Endothelial cell of umbilical vein (primary cell): ENCODE measurements around the gene CXorf66. TPM values are rescaled to one million over a fixed set of nuclear protein-coding genes. Genes with fewer than 3 reads are reported as not detected.
"Not testable (repeated sequence)": the region's sequence is repeated elsewhere in the genome, so short reads cannot be mapped to it uniquely, and the experiment has no call there.

ENCODE experiments used
- BruUV-seq: library from RNA; stranded (reverse); fragments of 400-500 nt; replicated peaks from 2 replicates; lab custom pipeline; 2021; lab: Mats Ljungman, UMichigan
- CTCF ChIA-PET: fragments of 300-600, 350-600 bp; sonication (Branson Sonifier 250); formaldehyde crosslinking; loops from one replicate; lab custom pipeline; 2021; ENCODE audit warnings: antibody characterized with exemption, inconsistent platforms; lab: Charles Lee
- POLR2A ChIA-PET: fragments of 300-600, 350-600 bp; sonication (Branson Sonifier 250); formaldehyde crosslinking; loops from one replicate; lab custom pipeline; 2021; ENCODE audit warnings: antibody characterized with exemption, inconsistent platforms; lab: Charles Lee
- DNase-seq: peaks from one replicate; pipeline ENCODE4 v3.0.0-alpha.2; 2011; ENCODE audit warnings: low read depth, low spot score
- FAIRE-seq: peaks from 2 replicates; lab custom pipeline; 2011; peaks lifted over from hg19 to GRCh38; lab: Jason Lieb, UNC
- H2AFZ ChIP-seq: 2 replicates; pipeline ENCODE4 v1.6.0; 2012; ENCODE audit warnings: low read depth, low read length, control low read depth, inconsistent platforms
- H3K27ac ChIP-seq: 2 replicates; pipeline ENCODE4 v1.5.1; 2011; ENCODE audit warnings: low read depth, mild to moderate bottlenecking, control low read depth, low read length, moderate library complexity; ENCODE audit not compliant: insufficient read depth
- H3K27me3 ChIP-seq, 2 experiments: 2 replicates each; pipeline versions ENCODE4 v1.6.0 to v1.6.1; 2011; ENCODE audit warnings: low read length in 2 of 2, mixed read lengths in 1 of 2; ENCODE audit not compliant: control insufficient read depth in 2 of 2, insufficient read depth in 2 of 2
- H3K36me3 ChIP-seq, 2 experiments: 2 replicates in 1 of 2; 3 replicates in 1 of 2; pipeline ENCODE4 v1.5.1; 2011; ENCODE audit warnings: low read length in 2 of 2, mild to moderate bottlenecking in 1 of 2, moderate library complexity in 1 of 2; ENCODE audit not compliant: control insufficient read depth in 2 of 2, insufficient read depth in 2 of 2; ENCODE audit errors: extremely low read depth in 1 of 2
- H3K4me1 ChIP-seq: 3 replicates; pipeline ENCODE4 v1.5.1; 2011; ENCODE audit warnings: mild to moderate bottlenecking, low read length; ENCODE audit not compliant: control insufficient read depth, insufficient read depth; ENCODE audit errors: extremely low read depth
- H3K4me2 ChIP-seq: 2 replicates; pipeline ENCODE4 v1.6.1; 2011; ENCODE audit warnings: low read length, control low read depth, mixed read lengths; ENCODE audit not compliant: insufficient read depth
- H3K4me3 ChIP-seq, 3 experiments: fragments of 200-600 bp in 1 of 3; sonication (generic), shearing (Covaris generic) in 1 of 3; replicated peaks in 1 of 3; 2 replicates each; pipeline ENCODE4 v1.5.1; 2011 to 2016; ENCODE audit warnings: control low read depth in 3 of 3, low read length in 3 of 3, mild to moderate bottlenecking in 2 of 3, inconsistent platforms in 1 of 3, low read depth in 1 of 3, moderate library complexity in 1 of 3; ENCODE audit not compliant: insufficient read depth in 1 of 3
- H3K79me2 ChIP-seq: 2 replicates; pipeline ENCODE4 v1.6.0; 2012; ENCODE audit warnings: low read length, inconsistent platforms; ENCODE audit not compliant: control insufficient read depth, insufficient read depth
- H3K9ac ChIP-seq: replicated peaks from 2 replicates; pipeline ENCODE3; 2011; ENCODE audit warnings: low read length, control low read depth; ENCODE audit not compliant: insufficient read depth; ENCODE audit errors: extremely low read depth
- H3K9me1 ChIP-seq: replicated peaks from 3 replicates; pipeline ENCODE4 v1.6.0; 2011; ENCODE audit warnings: mild to moderate bottlenecking, low read length; ENCODE audit not compliant: control insufficient read depth, insufficient read depth; ENCODE audit errors: extremely low read depth
- H3K9me3 ChIP-seq: replicated peaks from 2 replicates; pipeline ENCODE4 v1.5.1; 2012; ENCODE audit warnings: low read length, inconsistent platforms; ENCODE audit not compliant: control insufficient read depth, insufficient read depth
- H4K20me1 ChIP-seq: replicated peaks from 2 replicates; pipeline ENCODE3; 2011; ENCODE audit warnings: mild to moderate bottlenecking, low read length; ENCODE audit not compliant: control insufficient read depth, insufficient read depth; ENCODE audit errors: extremely low read depth
- EZH2 ChIP-seq: IDR thresholded peaks from 2 replicates; pipeline ENCODE4 v1.6.1; 2012; ENCODE audit warnings: borderline replicate concordance, low read depth, mild to moderate bottlenecking, moderate library complexity, low read length, inconsistent platforms; ENCODE audit not compliant: severe bottlenecking
- FOS ChIP-seq: IDR thresholded peaks from 2 replicates; pipeline ENCODE4 v1.6.1; 2011; ENCODE audit warnings: mild to moderate bottlenecking, low read length, moderate library complexity, borderline replicate concordance; ENCODE audit not compliant: insufficient read depth
- GATA2 ChIP-seq: IDR thresholded peaks from 2 replicates; pipeline ENCODE4 v1.7.0; 2011; ENCODE audit warnings: low read depth, mild to moderate bottlenecking, moderate library complexity, mixed read lengths, low read length; ENCODE audit not compliant: insufficient read length, insufficient read depth
- MYC ChIP-seq: IDR thresholded peaks from one replicate; pipeline ENCODE4 v1.6.1; 2011; ENCODE audit warnings: mild to moderate bottlenecking, low read depth, low read length
- POLR2A ChIP-seq: IDR thresholded peaks from 2 replicates; pipeline ENCODE4 v1.6.1; 2012; ENCODE audit warnings: low read depth, mild to moderate bottlenecking, control low read depth, low read length
- POLR2AphosphoS5 ChIP-seq: IDR thresholded peaks from 2 replicates; pipeline ENCODE4 v1.6.1; 2012; ENCODE audit warnings: low read depth, mild to moderate bottlenecking, control low read depth, low read length, moderate library complexity; ENCODE audit not compliant: insufficient read depth
- dilution Hi-C: fragments of 300-500 bp; cut with MboI; formaldehyde crosslinking; loops from one replicate; pipeline ENCODE4 v1.15.0; 2019; ENCODE audit warnings: low sequenced_read_pairs; ENCODE audit not compliant: extremely low pct_ligation_motif_present
- intact Hi-C: fragments of 100-400 bp; cut with micrococcal nuclease; formaldehyde crosslinking; loops from one replicate; pipeline ENCODE4 v1.10.0; 2022
- polyA plus RNA-seq, 4 experiments: library from polyadenylated mRNA; depleted of rRNA in 3 of 4; stranded (reverse) in 3 of 4; unstranded in 1 of 4; fragments of >200 nt; gene quantifications; 2 replicates each; pipeline versions ENCODE4 v1.2.1 to v1.2.3, GENCODE V29; 2011 to 2012; ENCODE audit warnings: missing spikeins in 1 of 4
- total RNA-seq: library from RNA; stranded (reverse); gene quantifications from 2 replicates; pipeline ENCODE4 v1.2.3, GENCODE V29; 2021
- TF ChIP-seq, protein P1 (sequence below), 2 donors: IDR thresholded peaks; 1 replicate in 1 of 2; 2 replicates in 1 of 2; pipeline ENCODE4 v1.5.1; 2011; ENCODE audit warnings: low read length in 2 of 2, mild to moderate bottlenecking in 2 of 2, moderate library complexity in 2 of 2, control low read depth in 1 of 2, inconsistent platforms in 1 of 2, low read depth in 1 of 2; ENCODE audit not compliant: insufficient read depth in 1 of 2; ENCODE audit errors: extremely low read depth in 1 of 2
- TF ChIP-seq, protein P2 (sequence below): IDR thresholded peaks from 2 replicates; pipeline ENCODE4 v1.6.1; 2011; ENCODE audit not compliant: insufficient read depth, insufficient read length

Gene CXorf66
- total and polyA plus RNA-seq, 2 donors (not counting 3 experiments of a cell fraction or from before 2014, with no cell fraction given), result not detected

DNA sequence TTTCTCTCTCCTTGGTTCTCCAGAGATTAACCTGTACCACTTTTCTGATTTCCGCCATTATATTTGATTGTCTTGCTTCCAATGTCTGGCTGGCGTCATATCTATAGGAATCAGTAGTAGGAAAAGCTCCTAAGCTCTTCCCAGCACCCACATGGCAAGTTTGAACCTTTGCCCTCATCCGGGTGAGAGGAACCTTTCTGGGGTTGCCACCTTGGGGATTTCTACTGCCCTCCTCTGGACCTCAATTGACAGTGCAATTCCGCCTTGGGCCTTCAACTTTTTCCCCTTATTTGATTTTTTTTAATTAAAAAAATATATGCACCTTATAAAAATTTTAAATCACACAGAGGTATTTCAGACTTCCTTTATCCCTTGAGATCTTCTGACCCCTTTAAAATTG lies 2.0 kb upstream of the CXorf66 start:
- intact Hi-C loops (no loop called here), dilution Hi-C loops (no loop called here)
- Histone ChIP-seq H4K20me1 (no peaks in the 10 kb centered on the region), H3K4me2 (no peak overlapping the region), H3K9me3 (no peaks in the 10 kb centered on the region), H3K27ac (no peak overlapping the region), H3K4me1 (no peaks in the 10 kb centered on the region), H3K79me2 (no peaks in the 10 kb centered on the region), H3K4me3 (no peak overlapping the region), H3K36me3 (no peaks in the 10 kb centered on the region), H3K9me1 (no peaks in the 10 kb centered on the region), H3K9ac (no peak overlapping the region), H3K27me3 (no peaks in the 10 kb centered on the region), H2AFZ (no peak overlapping the region)
- BruUV-seq, result no TSS peak
- CTCF ChIA-PET, result no interaction called here
- POLR2A ChIA-PET, result no interaction called here
- DNase-seq (no peak), FAIRE-seq (no peak)
- TF ChIP-seq EZH2, result no peak
- no peak for TF ChIP-seq MYC
- TF ChIP-seq, protein P1, sequence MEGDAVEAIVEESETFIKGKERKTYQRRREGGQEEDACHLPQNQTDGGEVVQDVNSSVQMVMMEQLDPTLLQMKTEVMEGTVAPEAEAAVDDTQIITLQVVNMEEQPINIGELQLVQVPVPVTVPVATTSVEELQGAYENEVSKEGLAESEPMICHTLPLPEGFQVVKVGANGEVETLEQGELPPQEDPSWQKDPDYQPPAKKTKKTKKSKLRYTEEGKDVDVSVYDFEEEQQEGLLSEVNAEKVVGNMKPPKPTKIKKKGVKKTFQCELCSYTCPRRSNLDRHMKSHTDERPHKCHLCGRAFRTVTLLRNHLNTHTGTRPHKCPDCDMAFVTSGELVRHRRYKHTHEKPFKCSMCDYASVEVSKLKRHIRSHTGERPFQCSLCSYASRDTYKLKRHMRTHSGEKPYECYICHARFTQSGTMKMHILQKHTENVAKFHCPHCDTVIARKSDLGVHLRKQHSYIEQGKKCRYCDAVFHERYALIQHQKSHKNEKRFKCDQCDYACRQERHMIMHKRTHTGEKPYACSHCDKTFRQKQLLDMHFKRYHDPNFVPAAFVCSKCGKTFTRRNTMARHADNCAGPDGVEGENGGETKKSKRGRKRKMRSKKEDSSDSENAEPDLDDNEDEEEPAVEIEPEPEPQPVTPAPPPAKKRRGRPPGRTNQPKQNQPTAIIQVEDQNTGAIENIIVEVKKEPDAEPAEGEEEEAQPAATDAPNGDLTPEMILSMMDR (IDR thresholded peaks at IDR 0.05; ENCODE audit: extremely low read depth in 1 of 2, insufficient read depth in 1 of 2, low read depth in 1 of 2, low read length in 2 of 2), result peak; percentile 11 to 35
- TF ChIP-seq GATA2, result no peak
- TF ChIP-seq, protein P2, sequence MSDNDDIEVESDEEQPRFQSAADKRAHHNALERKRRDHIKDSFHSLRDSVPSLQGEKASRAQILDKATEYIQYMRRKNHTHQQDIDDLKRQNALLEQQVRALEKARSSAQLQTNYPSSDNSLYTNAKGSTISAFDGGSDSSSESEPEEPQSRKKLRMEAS, result no peak
- TF ChIP-seq POLR2AphosphoS5, result no peak
- no peak for TF ChIP-seq POLR2A
- TF ChIP-seq FOS, result no peak

DNA sequence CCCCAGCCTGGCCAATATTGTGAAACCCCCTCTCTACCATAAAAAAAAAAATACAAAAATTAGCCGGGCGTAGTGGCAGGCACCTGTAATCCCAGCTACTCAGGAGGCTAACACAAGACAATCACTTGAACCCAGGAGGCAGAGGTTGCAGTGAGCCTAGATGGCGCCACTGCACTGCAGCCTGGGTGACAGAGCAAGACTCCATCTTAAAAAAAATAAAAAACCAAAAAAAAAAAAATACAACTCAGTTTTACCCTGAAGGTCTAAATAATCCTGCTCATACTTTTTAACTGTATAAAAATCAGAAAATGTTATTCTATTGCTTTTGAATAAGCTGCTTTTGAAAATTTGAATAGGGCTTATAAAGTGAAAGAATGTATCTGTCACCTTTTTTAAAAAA lies 838 bp upstream of the CXorf66 start:
- dilution Hi-C loops, DNase-seq: not testable (repeated sequence)

DNA sequence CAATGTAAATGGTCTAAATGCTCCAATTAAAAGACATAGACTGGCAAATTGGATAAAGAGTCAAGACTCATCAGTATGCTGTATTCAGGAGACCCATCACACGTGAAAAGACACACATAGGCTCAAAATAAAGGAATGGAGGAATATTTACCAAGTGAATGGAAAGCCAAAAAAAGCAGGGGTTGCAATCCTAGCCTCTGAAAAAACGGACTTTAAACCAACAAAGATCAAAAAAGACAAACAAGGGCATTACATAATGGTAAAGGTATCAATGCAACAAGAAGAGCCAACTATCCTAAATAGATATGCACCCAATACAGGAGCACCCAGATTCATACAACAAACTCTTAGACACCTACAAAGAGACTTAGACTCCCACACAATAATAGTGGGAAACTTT lies 4.2 kb downstream of the CXorf66 start:
- BruUV-seq, dilution Hi-C loops: not testable (repeated sequence)

More for the DNA sequence above, 838 bp upstream of the CXorf66 start:
- H3K4me1 ChIP-seq, H3K79me2 ChIP-seq, BruUV-seq, H2AFZ ChIP-seq, H3K27me3 ChIP-seq, H3K9ac ChIP-seq, H3K27ac ChIP-seq, intact Hi-C loops, H3K9me1 ChIP-seq, H3K4me2 ChIP-seq, FAIRE-seq, H3K9me3 ChIP-seq, H3K4me3 ChIP-seq, CTCF ChIA-PET, H4K20me1 ChIP-seq, POLR2A ChIA-PET, H3K36me3 ChIP-seq: not testable (repeated sequence)

More for the DNA sequence above, 4.2 kb downstream of the CXorf66 start:
- H3K36me3 ChIP-seq, FAIRE-seq, H4K20me1 ChIP-seq, H3K27ac ChIP-seq, H2AFZ ChIP-seq, H3K4me3 ChIP-seq, H3K9ac ChIP-seq, H3K27me3 ChIP-seq, H3K9me3 ChIP-seq, CTCF ChIA-PET, DNase-seq, H3K4me2 ChIP-seq, H3K9me1 ChIP-seq, H3K79me2 ChIP-seq, H3K4me1 ChIP-seq, intact Hi-C loops, POLR2A ChIA-PET: not testable (repeated sequence)
